ENCODE data around the gene MAN1C1.
"Not testable (repeated sequence)": the region's sequence is repeated elsewhere in the genome, so short reads cannot be mapped to it uniquely, and the experiment has no call there.

MAN1C1 gene

GRCh38 chr1:25683731-25684130 is 67.1 kb downstream of the MAN1C1 start:
- DNase-seq = no peak

- no peak for DNase-seq
These were observed 67.8 kb downstream of the MAN1C1 start for GRCh38 chr1:25684216-25684965.

- DNase-seq = no peak
These were observed 68.7 kb downstream of the MAN1C1 start for GRCh38 chr1:25685211-25685750.

GRCh38 chr1:25685938-25686665 is 69.5 kb downstream of the MAN1C1 start:
- no peak for DNase-seq

GRCh38 chr1:25687221-25688017 is 70.8 kb downstream of the MAN1C1 start:
- no peak for DNase-seq

- no peak for DNase-seq
These were observed 72.0 kb downstream of the MAN1C1 start for GRCh38 chr1:25688390-25689119.

- peak in 2 of 6 experiments; percentile 14 to 19 for DNase-seq
These were observed 73.2 kb downstream of the MAN1C1 start for GRCh38 chr1:25689686-25690381.

- no peak for DNase-seq
These were observed 73.9 kb downstream of the MAN1C1 start for GRCh38 chr1:25690396-25690956.

- DNase-seq = no peak
These were observed 74.6 kb downstream of the MAN1C1 start for GRCh38 chr1:25691211-25691610.

- peak in 3 of 6 experiments; percentile 11 to 19 (median 14) for DNase-seq
These were observed 76.0 kb downstream of the MAN1C1 start for GRCh38 chr1:25692560-25692959.

- no peak for DNase-seq
These were observed 77.8 kb downstream of the MAN1C1 start for GRCh38 chr1:25694167-25695007.

GRCh38 chr1:25695090-25695770 is 78.6 kb downstream of the MAN1C1 start:
- DNase-seq = no peak

GRCh38 chr1:25695771-25696311 is 79.2 kb downstream of the MAN1C1 start:
- DNase-seq = no peak

- not testable (repeated sequence) for DNase-seq
These were observed 80.1 kb downstream of the MAN1C1 start for GRCh38 chr1:25696643-25697042.

GRCh38 chr1:25697435-25698217 is 81.0 kb downstream of the MAN1C1 start:
- peak in 5 of 6 experiments; percentile 15 to 63 (median 60) for DNase-seq

GRCh38 chr1:25698252-25698651 is 81.7 kb downstream of the MAN1C1 start:
- DNase-seq = no peak

GRCh38 chr1:25699059-25699458 is 82.5 kb downstream of the MAN1C1 start:
- not testable (repeated sequence) for DNase-seq

GRCh38 chr1:25699500-25700143 is 83.0 kb downstream of the MAN1C1 start:
- no peak for DNase-seq

Data from stimulated activated naive CD4-positive, alpha-beta T cell (primary cell).